ENCODE results near the gene TNFSF13. TPM values are rescaled to one million over a fixed set of nuclear protein-coding genes. Genes with fewer than 3 reads are reported as not detected.
A peak's percentile ranks its signal among the peaks of the same experiment; 100 is the strongest.

The TNFSF13 gene
- total and polyA plus RNA-seq, 12 donors = 1.00 to 75.2 (median 40.0) TPM

- H3K27me3 ChIP-seq = no peaks in the 10 kb centered on the region
- no peaks in the 10 kb centered on the region for H3K9me3 ChIP-seq (replicated peaks in 1 of 3)
- H3K4me3 ChIP-seq = peak within 1 kb of the TSS; percentile 65 to 83 (median 73)
- H3K4me1 ChIP-seq (replicated peaks in 1 of 2) = peaks cover 19 to 23% of the 10 kb centered on the region in 2 donors
- H3K27ac ChIP-seq = peak within 1 kb of the TSS; percentile 17 to 90 (median 81)
- H3K36me3 ChIP-seq (replicated peaks in 1 of 2) = no peaks in the 10 kb centered on the region
- peak; percentile 52 to 75 (median 66) for DNase-seq
- peak; percentile 11 to 24 for TF ChIP-seq POLR2A (IDR thresholded peaks at IDR 0.05)
- TF ChIP-seq CTCF (IDR thresholded peaks at IDR 0.05) = peak in 5 of 6 experiments; percentile 6 to 41 (median 32)
- 0 to 4% (median 1%) methylated on average over 5 to 64 of the region's 65 CpGs for WGBS, 4 donors
- intact Hi-C loops (cut with DNase I) = no loop called here
Measured at GRCh38 chr17:7548585-7549400, 9.8 kb upstream of the TNFSF13 start, which contains the start of gene TNFSF12. Gene TNFSF12, plus strand, starts transcription at chr17:7549058. Its CDS starts 96 bp downstream, at chr17:7549154.

- WGBS, 4 donors = 41 to 69% (median 51%) methylated on average over 10 to 20 of the region's 20 CpGs
- H3K27ac ChIP-seq = peak overlapping the region; percentile 17 to 90 (median 81)
- peaks cover 15 to 21% of the 10 kb centered on the region in 2 donors for H3K4me1 ChIP-seq (replicated peaks in 1 of 2)
- no peaks in the 10 kb centered on the region for H3K27me3 ChIP-seq
- intact Hi-C loops (cut with DNase I) = loop anchor here in 1 of 2 donors (10.0 kb wide), 1 partner anchor 195 kb away; the partner anchor contains the start of genes KCTD11 and TMEM95
- peak overlapping the region; percentile 16 to 83 (median 73) for H3K4me3 ChIP-seq
- H3K9me3 ChIP-seq (replicated peaks in 1 of 3) = no peaks in the 10 kb centered on the region
- TF ChIP-seq CTCF (IDR thresholded peaks at IDR 0.05) (no peak), POLR2A (IDR thresholded peaks at IDR 0.05) (no peak)
- no peaks in the 10 kb centered on the region for H3K36me3 ChIP-seq (replicated peaks in 1 of 2)
- peak in 1 of 7 donors; percentile 28 for DNase-seq
Measured at GRCh38 chr17:7549401-7550055, 9.0 kb upstream of the TNFSF13 start.

- peak overlapping the region in 2 of 5 donors; percentile 81 to 90 for H3K27ac ChIP-seq
- TF ChIP-seq POLR2A (IDR thresholded peaks at IDR 0.05) (no peak), CTCF (IDR thresholded peaks at IDR 0.05) (no peak)
- H3K4me1 ChIP-seq (replicated peaks in 1 of 2) = peaks cover 13 to 15% of the 10 kb centered on the region in 2 donors
- H3K9me3 ChIP-seq (replicated peaks in 1 of 3) = no peaks in the 10 kb centered on the region
- intact Hi-C loops (cut with DNase I) = loop anchor here in 1 of 2 donors (10.0 kb wide), 1 partner anchor 196 kb away; the partner anchor contains the start of genes KCTD11 and TMEM95
- H3K27me3 ChIP-seq = no peaks in the 10 kb centered on the region
- no peak for DNase-seq
- H3K36me3 ChIP-seq (replicated peaks in 1 of 2) = no peaks in the 10 kb centered on the region
- WGBS, 4 donors = 33 to 69% (median 53%) methylated on average over 4 to 6 of the region's 6 CpGs
- no peak overlapping the region for H3K4me3 ChIP-seq
Measured at GRCh38 chr17:7550344-7550743, 8.2 kb upstream of the TNFSF13 start.

GRCh38 chr17:7551396-7551795, 7.2 kb upstream of the TNFSF13 start:
- DNase-seq = no peak
- Histone ChIP-seq H3K4me1 (replicated peaks in 1 of 2) (peaks cover 13 to 15% of the 10 kb centered on the region in 2 donors), H3K27ac (no peak overlapping the region), H3K4me3 (no peak overlapping the region), H3K36me3 (replicated peaks in 1 of 2) (no peaks in the 10 kb centered on the region), H3K9me3 (replicated peaks in 1 of 3) (no peaks in the 10 kb centered on the region), H3K27me3 (no peaks in the 10 kb centered on the region)
- 85 to 95% (median 87%) methylated on average over 4 of the region's 4 CpGs for WGBS, 4 donors
- TF ChIP-seq CTCF (IDR thresholded peaks at IDR 0.05) = no peak
- TF ChIP-seq POLR2A (IDR thresholded peaks at IDR 0.05) = no peak
- intact Hi-C loops (cut with DNase I) = loop anchor here in 1 of 2 donors (10.0 kb wide), 1 partner anchor 197 kb away; the partner anchor contains the start of genes KCTD11 and TMEM95
